HepG2 (cell line): ENCODE data around the gene DCUN1D2. TPM values are rescaled to one million over a fixed set of nuclear protein-coding genes. Genes with fewer than 3 reads are reported as not detected.

Source experiments
- AHR ChIP-seq: IDR thresholded peaks from 2 replicates; pipeline ENCODE4 v1.6.1; 2018; ENCODE audit warnings: missing genetic modification reagents, missing compliant biosample characterization
- ETV5 ChIP-seq: IDR thresholded peaks from 2 replicates; pipeline ENCODE4 v1.6.1; 2018; ENCODE audit warnings: missing biosample characterization, missing genetic modification reagents, inconsistent platforms, borderline replicate concordance
- FLYWCH1 ChIP-seq: sonication (generic); formaldehyde crosslinking; IDR thresholded peaks from 2 replicates; pipeline ENCODE4 v1.8.1; 2023; ENCODE audit warnings: mild to moderate bottlenecking, missing genetic modification reagents
- FOXA1 ChIP-seq, 2 experiments: fragments of 450-650 bp in 1 of 2; sonication (generic) in 1 of 2; formaldehyde crosslinking in 1 of 2; IDR thresholded peaks; 2 replicates each; pipeline versions ENCODE4 v1.4.0 to v1.6.1; 2016 to 2020; ENCODE audit warnings: missing genetic modification reagents in 1 of 2
- GPN1 ChIP-seq: sonication (generic); formaldehyde crosslinking; IDR thresholded peaks from 2 replicates; pipeline ENCODE4 v1.5.1; 2020; ENCODE audit warnings: missing genetic modification reagents, borderline replicate concordance
- ISX ChIP-seq: sonication (generic); formaldehyde crosslinking; conservative IDR thresholded peaks from 2 replicates; pipeline ENCODE4 v1.5.0; 2020; ENCODE audit warnings: missing genetic modification reagents
- MIER2 ChIP-seq: IDR thresholded peaks from 2 replicates; pipeline ENCODE4 v1.6.1; 2016; ENCODE audit warnings: missing biosample characterization, missing genetic modification reagents
- ONECUT2 ChIP-seq: sonication (generic); formaldehyde crosslinking; IDR thresholded peaks from 2 replicates; pipeline ENCODE4 v1.4.0; 2020; ENCODE audit warnings: missing genetic modification reagents
- PCBP1 ChIP-seq: fragments of 200-400 bp; formaldehyde crosslinking; IDR thresholded peaks from 2 replicates; pipeline ENCODE4 v1.6.1; 2017; ENCODE audit warnings: mild to moderate bottlenecking, low read depth, low read length, borderline replicate concordance
- PHF21A ChIP-seq: sonication (generic); formaldehyde crosslinking; IDR thresholded peaks from 2 replicates; pipeline ENCODE4 v1.5.0; 2020; ENCODE audit warnings: mild to moderate bottlenecking, missing genetic modification reagents
- POLR2A ChIP-seq, 2 experiments: IDR thresholded peaks; 2 replicates each; pipeline ENCODE4 v1.6.1; 2011; ENCODE audit warnings: low read depth in 2 of 2, low read length in 2 of 2, mild to moderate bottlenecking in 1 of 2, moderate library complexity in 1 of 2; ENCODE audit not compliant: insufficient read depth in 1 of 2
- SP4 ChIP-seq: sonication (generic); formaldehyde crosslinking; IDR thresholded peaks from 2 replicates; pipeline ENCODE4 v1.8.1; 2023; ENCODE audit warnings: mild to moderate bottlenecking, missing genetic modification reagents
- ZFP36 ChIP-seq: fragments of 150-350 bp; IDR thresholded peaks from 2 replicates; pipeline ENCODE4 v1.6.1; 2018; ENCODE audit warnings: borderline replicate concordance, low read length, low read depth; ENCODE audit not compliant: partially characterized antibody
- ZMYM2 ChIP-seq: sonication (generic); formaldehyde crosslinking; IDR thresholded peaks from 2 replicates; pipeline ENCODE4 v1.8.0; 2022; ENCODE audit warnings: mild to moderate bottlenecking, missing genetic modification reagents
- ZNF720 ChIP-seq: sonication (generic); formaldehyde crosslinking; IDR thresholded peaks from 2 replicates; pipeline ENCODE4 v1.4.0; 2020; ENCODE audit warnings: missing genetic modification reagents
- ZNF775 ChIP-seq: sonication (generic); formaldehyde crosslinking; IDR thresholded peaks from 2 replicates; pipeline ENCODE4 v1.4.0; 2020; ENCODE audit warnings: missing genetic modification reagents, mild to moderate bottlenecking, moderate library complexity, borderline replicate concordance
- ZNF850 ChIP-seq: sonication (generic); formaldehyde crosslinking; conservative IDR thresholded peaks from 2 replicates; pipeline ENCODE4 v1.9.0; 2021; ENCODE audit warnings: mild to moderate bottlenecking, missing genetic modification reagents
- ZNF891 ChIP-seq: sonication (generic); formaldehyde crosslinking; IDR thresholded peaks from 2 replicates; pipeline ENCODE4 v1.5.0; 2020; ENCODE audit warnings: mild to moderate bottlenecking, missing genetic modification reagents
- polyA plus RNA-seq, 8 experiments: library from polyadenylated mRNA; depleted of rRNA in 3 of 8; stranded (reverse) in 7 of 8; unstranded in 1 of 8; fragments of >200 nt; fragmentation: Illumina TruSeq in 4 of 8; extraction: Trizol in 4 of 8; gene quantifications; 2 replicates each; pipeline versions ENCODE4 v1.2.1 to v1.2.3, GENCODE V29; 2011 to 2016; ENCODE audit warnings: low read depth in 4 of 8, missing spikeins in 1 of 8, mixed read lengths in 1 of 8; ENCODE audit not compliant: insufficient read depth in 1 of 8
- total RNA-seq, 5 experiments: library from RNA; depleted of rRNA; stranded (reverse); fragments of >200 nt; fragmentation: Illumina TruSeq; extraction: Trizol; gene quantifications; 2 replicates each; pipeline ENCODE4 v1.2.3, GENCODE V29; 2016; ENCODE audit warnings: low read depth in 1 of 5
- TF ChIP-seq, protein P1 (sequence below): sonication (generic); formaldehyde crosslinking; IDR thresholded peaks from 2 replicates; pipeline ENCODE4 v1.4.0; 2020; ENCODE audit warnings: missing genetic modification reagents, borderline replicate concordance
- TF ChIP-seq, protein P2 (sequence below): sonication (generic); formaldehyde crosslinking; IDR thresholded peaks from 2 replicates; pipeline ENCODE4 v1.4.0; 2020; ENCODE audit warnings: missing genetic modification reagents, mild to moderate bottlenecking, borderline replicate concordance
- TF ChIP-seq, protein P3 (sequence below): sonication (generic); formaldehyde crosslinking; IDR thresholded peaks from 2 replicates; pipeline ENCODE4 v1.4.0; 2020; ENCODE audit warnings: missing genetic modification reagents, low read depth, mild to moderate bottlenecking, borderline replicate concordance
- TF ChIP-seq, protein P4 (sequence below): IDR thresholded peaks from 2 replicates; pipeline ENCODE4 v1.6.1; 2012; ENCODE audit warnings: low read depth, low read length, improper control_type of control experiment

Gene DCUN1D2
- total and polyA plus RNA-seq, 2 of the 13 experiments (the other 11 are each of a cell fraction or from before 2014, with no cell fraction given), result 9.1 to 9.6 TPM

DNA sequence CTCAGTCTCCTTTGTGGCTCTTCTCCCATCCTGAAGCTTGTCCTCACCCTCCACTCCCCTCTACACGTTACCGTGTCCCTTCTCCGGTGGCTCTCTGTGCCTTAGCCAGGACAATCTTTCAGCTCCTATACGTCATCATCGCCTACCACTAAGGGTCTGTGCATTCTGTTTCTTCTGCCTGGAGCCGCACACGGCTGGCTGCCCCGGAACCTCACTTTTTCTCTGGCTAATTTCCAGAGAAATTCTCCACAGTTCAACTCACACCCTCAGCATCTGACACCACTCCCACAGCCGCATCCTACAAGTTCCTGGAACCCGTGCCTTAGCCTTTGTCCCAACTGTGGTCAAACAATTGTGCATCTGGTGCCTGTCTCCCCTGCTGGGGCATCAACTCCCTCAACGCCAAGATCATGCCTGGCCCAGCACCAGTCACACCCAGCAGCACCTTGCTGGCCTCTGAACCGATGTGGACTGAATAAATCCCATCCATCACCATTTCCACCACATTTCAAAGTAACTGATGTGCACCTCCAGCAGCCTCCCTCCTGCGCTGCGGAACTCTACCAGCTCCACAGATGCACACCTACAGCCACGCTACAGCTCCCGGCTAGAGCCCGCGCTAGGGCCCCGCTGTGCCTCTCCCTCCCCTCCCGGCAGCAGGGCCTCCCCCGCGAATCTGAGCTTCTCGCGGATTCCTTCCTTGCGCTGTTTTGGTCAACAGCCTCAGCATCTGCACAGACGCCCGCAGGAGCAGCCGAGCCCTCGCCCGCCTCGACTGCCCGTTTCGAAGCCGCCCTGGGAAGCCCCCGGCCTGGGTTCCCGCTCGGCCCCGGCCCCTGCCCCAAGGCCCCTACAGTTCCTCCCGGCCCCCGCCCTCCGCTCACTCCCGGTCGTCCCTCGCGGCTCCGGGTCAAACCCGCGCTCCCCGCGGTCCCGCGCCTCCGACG, 689 bp downstream of the DCUN1D2 start (continued):
- TF ChIP-seq GPN1 (no peak), ZNF850 (CRISPR knock-in tag) (no peak), ZNF891 (CRISPR knock-in tag) (peak; percentile 13; the same call in 1 of the 2 replicates), ZFP36 (no peak), ZNF775 (CRISPR knock-in tag) (no peak), SP4 (CRISPR knock-in tag) (no peak), ZNF720 (CRISPR knock-in tag) (no peak), ONECUT2 (CRISPR knock-in tag) (no peak), ISX (CRISPR knock-in tag) (no peak), ETV5 (CRISPR knock-in tag) (no peak), AHR (no peak), MIER2 (CRISPR knock-in tag) (no peak), FLYWCH1 (CRISPR knock-in tag) (no peak), ZMYM2 (CRISPR knock-in tag) (no peak), FOXA1 (IDR thresholded peaks at IDR 0.05) (no peak), FOXA1 (CRISPR knock-in tag; IDR thresholded peaks at IDR 0.05) (no peak), POLR2A (IDR thresholded peaks at IDR 0.05; ENCODE audit: insufficient read depth in 1 of 2, low read depth in 2 of 2, low read length in 2 of 2) (no peak), PCBP1 (no peak), PHF21A (CRISPR knock-in tag) (no peak)
- TF ChIP-seq, protein P1, sequence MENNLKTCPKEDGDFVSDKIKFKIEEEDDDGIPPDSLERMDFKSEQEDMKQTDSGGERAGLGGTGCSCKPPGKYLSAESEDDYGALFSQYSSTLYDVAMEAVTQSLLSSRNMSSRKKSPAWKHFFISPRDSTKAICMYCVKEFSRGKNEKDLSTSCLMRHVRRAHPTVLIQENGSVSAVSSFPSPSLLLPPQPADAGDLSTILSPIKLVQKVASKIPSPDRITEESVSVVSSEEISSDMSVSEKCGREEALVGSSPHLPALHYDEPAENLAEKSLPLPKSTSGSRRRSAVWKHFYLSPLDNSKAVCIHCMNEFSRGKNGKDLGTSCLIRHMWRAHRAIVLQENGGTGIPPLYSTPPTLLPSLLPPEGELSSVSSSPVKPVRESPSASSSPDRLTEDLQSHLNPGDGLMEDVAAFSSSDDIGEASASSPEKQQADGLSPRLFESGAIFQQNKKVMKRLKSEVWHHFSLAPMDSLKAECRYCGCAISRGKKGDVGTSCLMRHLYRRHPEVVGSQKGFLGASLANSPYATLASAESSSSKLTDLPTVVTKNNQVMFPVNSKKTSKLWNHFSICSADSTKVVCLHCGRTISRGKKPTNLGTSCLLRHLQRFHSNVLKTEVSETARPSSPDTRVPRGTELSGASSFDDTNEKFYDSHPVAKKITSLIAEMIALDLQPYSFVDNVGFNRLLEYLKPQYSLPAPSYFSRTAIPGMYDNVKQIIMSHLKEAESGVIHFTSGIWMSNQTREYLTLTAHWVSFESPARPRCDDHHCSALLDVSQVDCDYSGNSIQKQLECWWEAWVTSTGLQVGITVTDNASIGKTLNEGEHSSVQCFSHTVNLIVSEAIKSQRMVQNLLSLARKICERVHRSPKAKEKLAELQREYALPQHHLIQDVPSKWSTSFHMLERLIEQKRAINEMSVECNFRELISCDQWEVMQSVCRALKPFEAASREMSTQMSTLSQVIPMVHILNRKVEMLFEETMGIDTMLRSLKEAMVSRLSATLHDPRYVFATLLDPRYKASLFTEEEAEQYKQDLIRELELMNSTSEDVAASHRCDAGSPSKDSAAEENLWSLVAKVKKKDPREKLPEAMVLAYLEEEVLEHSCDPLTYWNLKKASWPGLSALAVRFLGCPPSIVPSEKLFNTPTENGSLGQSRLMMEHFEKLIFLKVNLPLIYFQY (CRISPR knock-in tag), result no peak
- TF ChIP-seq, protein P2, sequence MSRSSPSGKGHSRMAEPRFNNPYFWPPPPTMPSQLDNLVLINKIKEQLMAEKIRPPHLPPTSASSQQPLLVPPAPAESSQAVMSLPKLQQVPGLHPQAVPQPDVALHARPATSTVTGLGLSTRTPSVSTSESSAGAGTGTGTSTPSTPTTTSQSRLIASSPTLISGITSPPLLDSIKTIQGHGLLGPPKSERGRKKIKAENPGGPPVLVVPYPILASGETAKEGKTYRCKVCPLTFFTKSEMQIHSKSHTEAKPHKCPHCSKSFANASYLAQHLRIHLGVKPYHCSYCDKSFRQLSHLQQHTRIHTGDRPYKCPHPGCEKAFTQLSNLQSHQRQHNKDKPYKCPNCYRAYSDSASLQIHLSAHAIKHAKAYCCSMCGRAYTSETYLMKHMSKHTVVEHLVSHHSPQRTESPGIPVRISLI (CRISPR knock-in tag), result no peak
- TF ChIP-seq, protein P3, sequence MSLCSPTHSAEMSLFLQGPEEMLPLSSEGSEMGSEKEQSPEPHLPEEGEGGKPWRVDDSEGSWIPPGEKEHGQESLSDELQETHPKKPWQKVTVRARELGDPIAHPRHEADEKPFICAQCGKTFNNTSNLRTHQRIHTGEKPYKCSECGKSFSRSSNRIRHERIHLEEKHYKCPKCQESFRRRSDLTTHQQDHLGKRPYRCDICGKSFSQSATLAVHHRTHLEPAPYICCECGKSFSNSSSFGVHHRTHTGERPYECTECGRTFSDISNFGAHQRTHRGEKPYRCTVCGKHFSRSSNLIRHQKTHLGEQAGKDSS, result no peak
- TF ChIP-seq, protein P4, sequence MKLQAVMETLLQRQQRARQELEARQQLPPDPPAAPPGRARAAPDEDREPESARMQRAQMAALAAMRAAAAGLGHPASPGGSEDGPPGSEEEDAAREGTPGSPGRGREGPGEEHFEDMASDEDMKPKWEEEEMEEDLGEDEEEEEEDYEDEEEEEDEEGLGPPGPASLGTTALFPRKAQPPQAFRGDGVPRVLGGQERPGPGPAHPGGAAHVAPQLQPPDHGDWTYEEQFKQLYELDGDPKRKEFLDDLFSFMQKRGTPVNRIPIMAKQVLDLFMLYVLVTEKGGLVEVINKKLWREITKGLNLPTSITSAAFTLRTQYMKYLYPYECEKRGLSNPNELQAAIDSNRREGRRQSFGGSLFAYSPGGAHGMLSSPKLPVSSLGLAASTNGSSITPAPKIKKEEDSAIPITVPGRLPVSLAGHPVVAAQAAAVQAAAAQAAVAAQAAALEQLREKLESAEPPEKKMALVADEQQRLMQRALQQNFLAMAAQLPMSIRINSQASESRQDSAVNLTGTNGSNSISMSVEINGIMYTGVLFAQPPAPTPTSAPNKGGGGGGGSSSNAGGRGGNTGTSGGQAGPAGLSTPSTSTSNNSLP, result no peak
